ENCODE data around the gene KREMEN2.
"Not testable (repeated sequence)": the region's sequence is repeated elsewhere in the genome, so short reads cannot be mapped to it uniquely, and the experiment has no call there.

Gene KREMEN2

DNA sequence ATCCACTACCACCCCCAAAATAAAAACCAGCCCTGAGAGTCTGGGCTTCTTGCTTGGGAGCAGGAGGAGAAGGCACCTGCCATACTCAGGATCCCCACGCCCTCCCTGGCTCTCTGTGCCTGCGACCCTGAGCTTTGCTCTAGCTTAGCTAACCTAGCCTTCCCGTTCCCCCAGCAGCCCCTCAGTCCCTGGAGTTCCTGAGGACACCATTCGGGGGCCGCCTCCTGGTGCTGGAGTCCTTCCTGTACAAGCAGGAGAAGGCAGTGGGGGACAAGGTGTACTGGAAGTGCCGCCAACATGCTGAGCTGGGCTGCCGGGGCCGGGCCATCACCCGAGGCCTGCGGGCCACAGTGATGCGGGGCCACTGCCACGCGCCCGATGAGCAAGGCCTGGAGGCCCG lies 33.8 kb upstream of the KREMEN2 start:
- peaks cover 5% of the 10 kb centered on the region for H3K4me1 Mint-ChIP-seq
- H3K4me3 Mint-ChIP-seq = no peak overlapping the region
- H3K36me3 Mint-ChIP-seq (ENCODE audit: low read depth) = peaks cover 8% of the 10 kb centered on the region
- peaks cover 8% of the 10 kb centered on the region for H3K27me3 Mint-ChIP-seq (ENCODE audit: low read depth, poor library complexity)
- TF ChIP-seq, protein P1, sequence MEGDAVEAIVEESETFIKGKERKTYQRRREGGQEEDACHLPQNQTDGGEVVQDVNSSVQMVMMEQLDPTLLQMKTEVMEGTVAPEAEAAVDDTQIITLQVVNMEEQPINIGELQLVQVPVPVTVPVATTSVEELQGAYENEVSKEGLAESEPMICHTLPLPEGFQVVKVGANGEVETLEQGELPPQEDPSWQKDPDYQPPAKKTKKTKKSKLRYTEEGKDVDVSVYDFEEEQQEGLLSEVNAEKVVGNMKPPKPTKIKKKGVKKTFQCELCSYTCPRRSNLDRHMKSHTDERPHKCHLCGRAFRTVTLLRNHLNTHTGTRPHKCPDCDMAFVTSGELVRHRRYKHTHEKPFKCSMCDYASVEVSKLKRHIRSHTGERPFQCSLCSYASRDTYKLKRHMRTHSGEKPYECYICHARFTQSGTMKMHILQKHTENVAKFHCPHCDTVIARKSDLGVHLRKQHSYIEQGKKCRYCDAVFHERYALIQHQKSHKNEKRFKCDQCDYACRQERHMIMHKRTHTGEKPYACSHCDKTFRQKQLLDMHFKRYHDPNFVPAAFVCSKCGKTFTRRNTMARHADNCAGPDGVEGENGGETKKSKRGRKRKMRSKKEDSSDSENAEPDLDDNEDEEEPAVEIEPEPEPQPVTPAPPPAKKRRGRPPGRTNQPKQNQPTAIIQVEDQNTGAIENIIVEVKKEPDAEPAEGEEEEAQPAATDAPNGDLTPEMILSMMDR (IDR thresholded peaks at IDR 0.05) = no peak
- no peaks in the 10 kb centered on the region for H3K9me3 Mint-ChIP-seq
- no peak overlapping the region for H3K27ac Mint-ChIP-seq
- no peak for DNase-seq

GRCh38 chr16:2931231-2931914 lies 32.7 kb upstream of the KREMEN2 start:
- DNase-seq; H3K4me3 Mint-ChIP-seq; H3K27me3 Mint-ChIP-seq (ENCODE audit: low read depth, poor library complexity); H3K4me1 Mint-ChIP-seq; H3K9me3 Mint-ChIP-seq: not testable (repeated sequence)
- peak overlapping the region; percentile 36 for H3K27ac Mint-ChIP-seq
- peaks cover 14% of the 10 kb centered on the region for H3K36me3 Mint-ChIP-seq (ENCODE audit: low read depth)

DNA sequence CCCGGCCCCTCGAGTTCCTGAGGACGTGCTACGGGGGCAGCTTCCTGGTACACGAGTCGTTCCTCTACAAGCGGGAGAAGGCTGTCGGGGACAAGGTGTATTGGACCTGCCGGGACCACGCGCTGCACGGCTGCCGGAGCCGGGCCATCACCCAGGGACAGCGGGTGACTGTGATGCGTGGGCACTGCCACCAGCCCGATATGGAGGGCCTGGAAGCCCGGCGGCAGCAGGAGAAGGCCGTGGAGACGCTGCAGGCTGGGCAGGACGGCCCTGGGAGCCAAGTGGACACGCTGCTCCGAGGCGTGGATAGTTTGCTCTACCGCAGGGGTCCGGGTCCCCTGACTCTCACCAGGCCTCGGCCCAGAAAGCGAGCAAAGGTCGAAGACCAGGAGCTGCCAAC lies 30.9 kb upstream of the KREMEN2 start:
- H3K4me3 Mint-ChIP-seq = no peak overlapping the region
- H3K36me3 Mint-ChIP-seq (ENCODE audit: low read depth) = peaks cover 14% of the 10 kb centered on the region
- TF ChIP-seq, protein P1 (IDR thresholded peaks at IDR 0.05) = no peak
- peaks cover 4% of the 10 kb centered on the region for H3K4me1 Mint-ChIP-seq
- H3K27ac Mint-ChIP-seq = no peak overlapping the region
- no peak for DNase-seq
- H3K9me3 Mint-ChIP-seq = no peaks in the 10 kb centered on the region
- H3K27me3 Mint-ChIP-seq (ENCODE audit: low read depth, poor library complexity) = no peaks in the 10 kb centered on the region

DNA sequence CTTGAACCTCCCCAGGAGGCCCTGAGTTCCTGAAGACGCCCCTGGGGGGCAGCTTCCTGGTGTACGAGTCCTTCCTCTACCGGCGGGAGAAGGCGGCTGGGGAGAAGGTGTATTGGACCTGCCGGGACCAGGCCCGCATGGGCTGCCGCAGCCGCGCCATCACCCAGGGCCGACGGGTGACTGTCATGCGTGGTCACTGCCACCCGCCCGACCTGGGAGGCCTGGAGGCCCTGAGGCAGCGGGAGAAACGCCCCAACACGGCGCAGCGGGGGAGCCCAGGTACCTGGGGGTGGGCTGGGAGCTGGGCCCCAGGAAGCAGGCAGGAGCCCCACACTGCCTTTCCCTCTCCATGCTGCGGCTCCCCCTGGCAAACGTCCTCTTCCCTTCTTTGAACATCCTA lies 30.4 kb upstream of the KREMEN2 start:
- Mint-ChIP-seq H3K4me3 (no peak overlapping the region), H3K27me3 (ENCODE audit: low read depth, poor library complexity) (no peaks in the 10 kb centered on the region), H3K36me3 (ENCODE audit: low read depth) (peaks cover 14% of the 10 kb centered on the region), H3K27ac (no peak overlapping the region), H3K4me1 (peaks cover 4% of the 10 kb centered on the region), H3K9me3 (no peaks in the 10 kb centered on the region)
- TF ChIP-seq, protein P1 (IDR thresholded peaks at IDR 0.05) = no peak
- DNase-seq = no peak

- H3K27ac Mint-ChIP-seq = no peak overlapping the region
- TF ChIP-seq, protein P1 (IDR thresholded peaks at IDR 0.05) = no peak
Observed at GRCh38 chr16:2934450-2934849, 29.6 kb upstream of the KREMEN2 start.

GRCh38 chr16:2936436-2937011 lies 27.6 kb upstream of the KREMEN2 start:
- H3K36me3 Mint-ChIP-seq (ENCODE audit: low read depth) = peaks cover 34% of the 10 kb centered on the region
- no peaks in the 10 kb centered on the region for H3K9me3 Mint-ChIP-seq
- no peak overlapping the region for H3K4me3 Mint-ChIP-seq
- H3K27ac Mint-ChIP-seq = no peak overlapping the region
- no peaks in the 10 kb centered on the region for H3K27me3 Mint-ChIP-seq (ENCODE audit: low read depth, poor library complexity)
- H3K4me1 Mint-ChIP-seq = peaks cover 9% of the 10 kb centered on the region
- DNase-seq = no peak
- TF ChIP-seq, protein P1 (IDR thresholded peaks at IDR 0.05) = no peak

More at GRCh38 chr16:2934450-2934849, 29.6 kb upstream of the KREMEN2 start:
- Mint-ChIP-seq H3K27me3 (ENCODE audit: low read depth, poor library complexity) (no peaks in the 10 kb centered on the region), H3K9me3 (no peaks in the 10 kb centered on the region), H3K4me1 (peaks cover 5% of the 10 kb centered on the region), H3K4me3 (no peak overlapping the region), H3K36me3 (ENCODE audit: low read depth) (peaks cover 17% of the 10 kb centered on the region)
- no peak for DNase-seq

Data from nephron progenitor cell (in vitro differentiated cells).